Dermis microvascular lymphatic vessel endothelial cell (primary cell): Measurements from ENCODE around the gene JAKMIP1. TPM values are rescaled to one million over a fixed set of nuclear protein-coding genes. Genes with fewer than 3 reads are reported as not detected.

ENCODE experiments used
- DNase-seq, 2 donors: peaks; one replicate each; pipeline versions ENCODE4 v3.0.0 to v3.0.0-alpha.2; 2010; ENCODE audit warnings: low read depth in 2 of 2
- total RNA-seq: library from RNA; depleted of rRNA; stranded (reverse); fragments of >200 nt; gene quantifications from 2 replicates; pipeline ENCODE4 v1.2.1, GENCODE V29; 2014

JAKMIP1 gene
- total RNA-seq, 1 donor from 2014 or later: not detected

DNA sequence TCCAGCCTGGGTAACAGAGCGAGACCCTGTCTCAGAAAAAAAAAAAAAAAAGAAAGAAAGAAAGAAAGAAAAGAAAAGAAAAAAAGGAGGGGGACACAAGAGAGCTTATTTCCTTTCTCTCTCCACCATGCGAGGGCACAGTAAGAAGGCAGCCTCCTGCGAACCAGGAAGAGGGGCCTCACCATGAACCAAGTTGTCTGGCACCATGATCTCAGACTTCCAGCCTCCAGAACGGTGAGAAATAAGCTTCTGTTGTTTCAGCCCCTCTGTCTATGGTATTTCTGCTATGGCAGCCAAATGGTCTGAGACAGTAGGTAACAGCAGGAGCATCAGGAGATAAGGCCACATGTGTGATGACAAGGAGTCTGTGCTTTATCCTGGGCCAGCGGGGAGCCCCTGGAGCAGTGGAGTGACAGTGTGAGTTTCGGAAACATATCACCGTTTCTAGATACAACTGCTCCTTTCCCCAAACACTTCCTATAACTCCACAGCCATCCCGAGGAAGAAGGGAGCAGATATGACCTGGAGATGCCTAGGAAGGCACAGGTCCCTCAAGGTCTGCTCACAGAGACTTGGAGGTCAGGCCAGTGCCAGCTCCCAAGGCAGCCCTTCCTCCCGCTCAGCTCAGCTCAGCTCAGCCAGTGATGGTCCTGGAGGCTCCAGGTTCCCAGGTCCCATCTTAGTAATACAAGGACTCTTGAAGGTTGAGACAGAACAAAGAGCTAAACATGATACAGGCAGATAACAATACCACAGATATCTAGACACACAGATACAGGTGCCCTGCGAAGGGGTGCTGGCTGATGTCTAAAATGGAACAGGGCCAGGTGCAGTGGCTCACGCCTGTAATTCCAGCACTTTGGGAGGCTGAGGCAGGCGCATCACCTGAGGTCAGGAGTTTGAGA, 17.7 kb downstream of the JAKMIP1 start:
- DNase-seq: no peak

DNA sequence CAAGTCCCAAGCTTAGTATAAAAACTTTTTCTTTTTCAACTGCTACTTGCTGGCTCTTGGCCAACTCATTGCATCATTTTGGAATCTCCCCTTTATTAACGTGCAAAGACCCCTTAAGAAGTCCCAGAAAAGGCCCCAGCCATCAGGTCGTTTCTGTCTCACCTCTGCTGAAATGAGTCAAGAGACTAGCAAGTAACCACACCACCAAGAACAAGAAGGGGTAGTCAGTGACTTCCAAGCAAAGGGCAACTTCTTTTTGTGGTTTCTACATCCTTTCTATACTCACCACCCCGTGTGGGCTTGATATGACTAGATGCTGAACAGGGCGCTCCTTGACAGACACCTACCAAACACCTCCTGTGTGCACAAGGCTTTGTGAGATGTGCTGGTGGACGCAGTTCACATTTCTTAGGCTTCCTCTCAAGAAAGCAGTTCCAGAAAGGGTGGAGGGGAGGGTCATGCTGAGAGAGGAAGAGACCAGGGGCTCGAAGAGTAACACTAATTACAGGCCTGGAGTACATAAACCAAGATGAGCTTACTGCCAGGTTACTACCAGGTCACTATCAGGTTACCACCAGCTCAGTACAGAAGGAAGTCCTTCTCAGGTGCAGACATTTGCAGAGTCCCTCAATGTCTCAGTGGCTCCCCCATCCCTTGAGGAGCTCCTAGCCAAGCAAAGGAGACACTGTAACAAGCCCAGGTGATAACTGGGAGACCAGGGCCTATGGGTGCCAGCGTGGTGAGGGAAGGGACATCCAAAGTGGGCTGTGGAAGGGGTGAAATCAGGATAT, 19.3 kb downstream of the JAKMIP1 start:
- DNase-seq: no peak

DNA sequence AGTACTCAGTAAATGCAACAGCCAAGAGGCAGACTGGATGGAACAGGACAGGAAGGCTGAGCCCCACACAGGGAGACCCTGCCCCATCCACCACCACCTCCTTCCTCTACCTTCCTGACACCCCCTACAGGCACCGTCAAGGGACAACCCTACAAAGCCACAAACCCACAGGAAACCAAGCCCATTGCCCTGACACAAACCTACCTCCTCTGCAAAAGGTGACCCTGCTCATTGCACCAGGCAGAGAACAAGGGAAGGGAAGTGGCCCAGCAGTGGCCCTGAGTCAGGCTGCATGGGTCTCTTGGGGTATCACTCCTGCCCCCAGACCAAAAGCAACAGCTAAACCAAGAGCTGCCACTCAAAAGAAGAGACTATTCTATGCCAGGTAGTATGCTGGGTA, 21.0 kb downstream of the JAKMIP1 start:
- DNase-seq: no peak

DNA sequence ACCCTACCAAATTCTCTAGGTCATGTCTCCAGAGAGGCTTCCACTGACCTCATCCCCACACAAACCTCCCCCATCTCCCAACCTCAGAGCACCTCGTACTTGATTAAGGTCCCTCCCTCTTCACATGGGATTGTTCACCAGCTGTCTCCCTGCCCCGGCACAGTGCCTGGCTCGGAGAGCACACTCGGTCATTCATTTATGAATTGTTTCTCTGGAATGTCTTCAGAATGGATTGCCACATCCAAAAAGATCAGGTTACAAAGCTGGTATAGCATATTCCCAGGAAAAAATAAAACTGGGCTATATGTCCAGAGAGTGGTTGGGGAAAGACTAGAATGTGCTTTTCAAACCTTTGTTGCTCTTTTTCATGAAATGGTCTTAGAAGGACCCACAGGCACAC, 21.6 kb downstream of the JAKMIP1 start:
- no peak for DNase-seq

DNA sequence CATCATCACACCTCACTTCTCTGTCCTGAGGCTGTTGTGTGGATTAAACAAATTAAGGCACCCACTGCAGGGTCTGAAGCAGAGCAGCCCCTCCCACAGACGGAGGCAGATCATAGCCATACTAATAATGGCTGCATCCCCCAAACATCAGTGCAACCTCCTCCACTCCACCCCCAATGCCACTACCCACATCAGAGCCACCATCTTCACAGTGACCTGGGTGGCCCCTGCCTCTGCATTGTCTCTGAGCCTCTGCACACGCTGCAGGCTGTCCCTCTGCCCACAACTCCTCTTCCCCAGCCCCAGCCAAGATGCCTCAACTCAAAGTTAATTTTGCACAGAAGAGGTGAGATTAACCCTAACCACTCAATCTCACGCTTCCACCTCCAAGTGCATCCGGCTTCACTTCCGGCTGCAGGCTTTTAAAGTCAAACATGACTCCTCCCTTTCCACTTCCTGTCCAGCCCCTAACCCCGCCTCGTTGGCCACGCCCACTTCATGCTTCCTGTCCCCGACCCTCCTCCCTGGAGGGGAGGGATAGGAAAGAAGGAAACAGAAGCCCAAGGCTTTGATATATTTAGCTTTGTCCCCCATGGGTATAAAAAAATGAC, 22.7 kb downstream of the JAKMIP1 start:
- no peak for DNase-seq

DNA sequence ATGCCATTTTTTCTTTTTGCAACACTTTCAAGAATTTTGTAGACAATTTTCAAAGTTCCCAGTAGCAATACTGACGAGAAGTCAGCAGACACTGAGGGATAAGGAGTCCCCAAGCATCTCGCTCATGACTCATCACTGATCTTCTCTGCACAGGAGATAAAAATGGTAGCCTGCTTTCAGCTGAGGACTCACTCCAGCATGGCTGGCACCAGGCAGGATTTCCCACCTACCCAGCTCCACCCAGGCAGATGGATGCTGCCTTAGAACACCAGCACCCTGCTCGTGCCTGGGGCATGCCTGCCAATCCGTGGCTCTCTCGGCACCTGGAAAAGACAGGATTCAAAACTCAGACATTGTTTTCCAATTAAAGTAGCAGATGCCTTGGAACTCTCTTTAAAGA, 24.9 kb downstream of the JAKMIP1 start:
- DNase-seq: no peak

DNA sequence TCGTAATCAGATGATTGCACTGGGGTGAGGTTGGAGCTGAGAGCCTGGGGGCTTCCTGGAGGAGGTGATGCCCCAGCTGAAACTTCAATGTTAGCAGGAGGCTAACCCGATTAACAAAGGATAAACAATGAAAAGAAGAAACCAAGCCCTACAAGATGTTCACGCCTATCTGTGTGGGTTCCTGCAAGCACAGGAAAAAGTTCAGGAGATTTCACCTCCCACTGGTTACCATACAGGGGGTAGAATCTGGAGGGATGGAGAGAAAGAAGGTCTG, 27.5 kb downstream of the JAKMIP1 start:
- no peak for DNase-seq

DNA sequence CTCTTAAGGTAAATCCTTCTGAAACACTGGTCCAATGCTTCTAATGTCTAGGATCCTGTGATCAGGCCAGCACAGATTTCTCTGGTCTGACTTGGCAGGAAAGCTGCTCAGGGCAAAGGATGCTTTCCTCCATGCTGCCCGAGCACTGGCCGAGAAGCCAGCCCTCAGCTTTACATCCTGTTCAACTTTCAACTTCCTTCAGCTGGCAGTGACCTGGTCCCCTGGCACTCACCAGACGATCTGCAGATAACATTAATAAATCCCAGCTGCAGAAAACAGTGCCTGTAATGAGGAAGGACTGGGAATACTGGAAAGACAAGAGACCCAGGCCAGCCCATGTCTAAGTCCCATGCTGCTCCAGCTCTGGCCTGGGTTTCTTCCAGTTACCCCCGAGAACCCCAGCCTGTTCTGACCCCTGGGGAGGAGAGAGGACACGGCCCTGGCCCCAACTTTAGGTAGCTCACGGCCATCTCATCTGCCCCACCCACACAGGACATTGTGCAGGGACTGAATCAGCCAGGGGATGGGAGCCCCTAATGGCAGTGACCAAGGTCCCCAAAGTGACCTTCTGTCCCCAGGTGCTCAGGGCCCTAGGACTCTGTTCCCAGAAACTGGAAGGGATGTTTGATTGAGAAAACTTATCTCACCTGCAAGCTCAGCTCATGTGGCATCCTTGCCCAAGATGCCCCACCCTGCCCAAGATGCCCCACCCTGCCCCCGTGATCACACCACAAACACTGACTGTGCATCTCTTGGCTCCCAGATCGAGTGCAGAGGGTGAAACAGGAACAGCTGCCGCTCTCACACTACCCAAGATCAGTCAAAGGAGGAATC, 28.0 kb downstream of the JAKMIP1 start:
- no peak for DNase-seq

DNA sequence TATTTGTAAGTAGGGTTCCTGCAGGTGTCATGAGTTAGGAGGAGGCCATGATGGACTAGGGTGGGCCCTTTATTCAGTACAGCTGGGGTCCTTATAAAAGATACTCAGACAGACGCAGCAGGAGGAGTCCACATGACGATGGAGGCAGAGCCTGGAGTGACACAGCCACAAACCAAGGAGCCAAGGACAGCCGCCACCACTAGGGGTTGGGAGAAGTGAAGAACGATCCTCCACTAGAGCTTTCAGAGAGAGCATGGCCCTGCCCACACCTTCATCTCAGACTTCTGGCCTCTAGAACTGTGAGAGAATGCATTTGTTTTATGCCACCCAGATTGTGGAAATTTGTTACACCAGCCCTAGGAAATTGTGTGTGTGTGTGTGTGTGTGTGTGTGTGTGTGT, 31.1 kb downstream of the JAKMIP1 start:
- DNase-seq: no peak

DNA sequence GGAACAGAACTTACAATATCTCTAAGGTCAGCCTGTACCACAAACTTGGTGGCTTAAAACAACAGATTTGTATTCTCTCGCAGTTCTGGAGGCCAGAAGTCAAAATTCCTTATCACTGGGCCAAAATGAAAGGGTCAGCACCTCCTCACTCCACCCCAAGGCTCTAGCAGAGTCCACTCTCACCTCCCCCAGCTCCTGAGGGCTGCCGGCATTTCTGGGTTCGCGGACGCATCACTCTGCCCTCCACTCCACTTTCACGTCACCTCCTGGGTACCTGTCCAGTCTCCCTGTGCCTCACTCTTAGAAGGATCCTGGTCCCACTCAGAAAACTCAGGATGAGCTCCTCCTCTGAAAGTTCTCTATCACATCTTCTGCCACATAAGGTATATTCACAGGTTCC, 34.6 kb downstream of the JAKMIP1 start:
- DNase-seq: no peak

DNA sequence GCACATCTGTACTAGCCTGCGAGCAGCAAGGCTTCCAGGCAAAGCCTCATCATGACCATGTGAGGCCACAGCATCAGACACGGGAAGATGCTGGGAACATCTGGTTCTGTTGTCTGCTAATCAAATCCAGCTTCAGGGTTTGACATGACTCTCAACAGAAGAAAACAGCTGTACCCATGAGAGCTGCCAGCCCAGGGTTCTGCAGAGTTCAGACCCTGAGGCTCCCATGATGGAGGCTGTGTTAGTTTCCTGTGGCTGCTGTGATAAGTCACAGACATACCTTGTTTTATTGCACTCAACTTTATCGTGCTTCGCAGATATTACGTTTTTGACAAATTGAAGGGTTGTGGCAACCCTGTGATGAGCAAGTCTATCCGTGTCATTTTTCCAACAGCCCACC, 37.5 kb downstream of the JAKMIP1 start:
- DNase-seq: no peak

DNA sequence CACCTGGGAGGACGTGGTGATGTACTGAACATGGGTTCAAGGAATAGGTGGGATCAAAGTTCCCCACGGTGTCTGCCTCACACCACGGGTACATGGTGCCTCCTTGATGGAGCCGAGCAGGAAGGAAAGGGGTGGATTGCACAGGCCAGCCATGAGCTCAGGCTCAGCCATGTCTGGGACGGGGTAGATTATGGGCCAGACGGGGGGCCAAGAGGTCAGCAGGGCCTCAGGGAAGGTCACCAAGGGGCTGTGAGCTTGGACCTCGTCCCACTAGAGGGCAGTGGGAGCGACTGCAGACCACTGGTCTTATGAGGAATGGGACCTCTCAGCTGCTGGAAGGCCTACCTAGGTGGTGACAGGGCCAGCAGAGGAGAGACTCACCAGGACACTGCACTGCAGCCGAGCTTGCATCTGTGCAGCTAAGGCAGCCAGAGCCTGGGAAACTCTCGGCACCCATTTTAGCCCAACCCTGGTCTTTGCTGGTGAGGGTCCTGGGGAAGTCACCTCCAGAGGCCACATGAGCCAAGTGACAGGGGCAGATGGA, 38.4 kb downstream of the JAKMIP1 start:
- DNase-seq: no peak

DNA sequence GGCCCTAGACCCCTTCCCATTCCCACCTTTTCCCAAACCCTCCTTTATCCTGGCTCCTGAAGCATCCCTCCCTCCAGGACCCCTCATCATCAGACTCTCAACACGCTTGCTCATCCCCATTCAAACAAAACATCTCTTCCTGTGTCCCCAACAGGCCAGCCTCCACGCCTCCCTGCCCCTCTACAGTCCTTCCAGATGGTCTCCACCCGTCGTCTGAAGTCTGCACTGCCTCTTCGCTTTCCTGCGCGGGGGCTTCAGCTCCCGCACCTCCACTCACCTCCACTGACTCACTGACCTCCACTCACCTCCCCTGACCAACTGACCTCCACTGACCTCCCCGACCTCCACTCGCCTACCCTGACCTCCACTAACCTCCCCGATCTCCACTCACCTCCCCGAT, 39.8 kb downstream of the JAKMIP1 start:
- DNase-seq: no peak

DNA sequence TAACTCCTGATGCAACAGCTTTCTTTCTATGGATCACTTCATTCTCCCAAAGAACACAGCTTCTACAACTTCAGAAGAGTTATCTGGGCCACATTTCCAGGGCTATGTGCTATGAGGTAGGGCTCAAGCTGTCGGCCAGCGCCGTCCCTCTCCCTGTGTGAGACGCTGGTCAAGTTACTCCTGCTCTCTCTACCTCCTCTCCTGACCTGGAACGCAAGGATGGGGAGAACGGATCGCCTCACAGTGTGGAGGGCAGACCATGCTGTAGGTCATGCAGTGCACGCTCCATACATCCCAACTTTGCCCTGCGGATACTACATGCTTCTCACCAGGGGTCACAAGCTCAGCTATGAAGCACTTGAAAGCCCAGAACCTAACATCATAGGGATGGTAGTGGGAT, 42.4 kb downstream of the JAKMIP1 start:
- DNase-seq: no peak

DNA sequence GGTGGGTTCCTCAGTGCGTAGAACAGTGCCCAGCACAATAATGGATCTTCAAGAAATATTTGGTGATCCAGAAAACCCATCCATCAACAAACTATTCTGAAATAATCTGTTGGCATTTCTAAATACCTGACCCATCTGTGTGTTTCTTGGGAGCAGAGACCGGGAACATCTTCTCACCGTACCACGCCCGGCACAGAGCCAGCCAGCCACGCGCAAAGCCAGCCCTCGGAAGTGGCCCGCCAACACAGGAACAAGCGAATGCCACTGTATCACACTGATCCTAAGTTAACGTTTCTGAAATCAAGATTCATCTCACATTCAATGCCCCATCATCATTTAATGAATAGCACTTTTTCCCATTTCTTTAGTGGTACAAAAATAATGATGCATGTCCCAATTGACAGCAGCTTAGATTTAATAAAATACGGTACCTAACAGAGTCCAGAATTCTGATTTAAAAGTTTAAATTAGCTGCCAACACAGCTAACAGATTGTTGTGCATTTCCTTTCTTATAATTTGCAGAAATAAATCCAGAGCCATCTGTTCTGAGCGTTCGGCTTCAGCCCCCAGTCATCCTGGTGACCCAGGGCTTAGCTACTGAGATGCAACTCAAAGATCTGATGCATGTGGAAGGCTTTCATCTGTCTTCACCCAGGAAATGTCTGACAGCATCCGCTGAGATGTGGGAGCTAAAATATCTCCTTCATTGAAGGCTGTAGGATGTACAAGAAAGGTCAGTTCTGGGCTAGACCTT, 44.2 kb downstream of the JAKMIP1 start:
- DNase-seq: no peak

DNA sequence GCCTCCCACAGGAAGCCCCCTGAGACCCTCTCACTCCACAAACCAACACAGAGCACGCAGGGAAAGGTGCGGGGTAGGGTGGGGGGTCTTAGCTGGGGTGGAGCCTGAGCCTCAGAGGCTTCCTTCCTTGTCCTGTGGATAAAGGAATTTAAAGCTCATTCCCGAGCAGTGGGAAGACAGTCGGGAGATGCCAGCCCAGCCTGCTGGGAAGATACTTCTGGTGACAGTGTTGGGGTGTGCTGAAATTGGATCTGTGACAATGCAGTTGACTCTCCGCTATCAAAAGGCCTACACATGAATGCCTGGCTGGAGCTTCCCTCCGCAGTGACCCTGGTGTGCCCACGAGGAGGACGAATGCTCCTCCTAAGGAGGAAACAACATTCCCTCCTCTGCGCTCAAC, 45.5 kb downstream of the JAKMIP1 start:
- no peak for DNase-seq

DNA sequence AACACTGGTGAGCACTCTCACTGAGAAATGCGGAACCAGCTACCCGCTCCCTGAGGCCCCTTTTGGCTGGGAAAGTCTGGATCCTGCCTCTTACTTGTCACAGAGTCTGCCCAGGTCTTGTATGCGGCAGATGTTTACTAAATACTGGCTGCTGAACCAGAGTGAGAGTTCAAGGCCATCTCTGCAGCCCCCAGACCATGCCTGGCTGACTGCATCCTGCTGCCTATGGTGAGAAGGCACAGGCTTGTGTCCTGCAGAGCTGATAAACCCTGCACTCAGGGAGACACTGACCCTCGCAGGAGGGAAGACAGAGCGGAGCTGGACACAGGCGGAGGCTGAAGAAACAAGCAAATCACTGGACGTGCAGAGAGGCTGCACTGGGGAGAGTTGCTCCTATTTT, 46.5 kb downstream of the JAKMIP1 start:
- no peak for DNase-seq

DNA sequence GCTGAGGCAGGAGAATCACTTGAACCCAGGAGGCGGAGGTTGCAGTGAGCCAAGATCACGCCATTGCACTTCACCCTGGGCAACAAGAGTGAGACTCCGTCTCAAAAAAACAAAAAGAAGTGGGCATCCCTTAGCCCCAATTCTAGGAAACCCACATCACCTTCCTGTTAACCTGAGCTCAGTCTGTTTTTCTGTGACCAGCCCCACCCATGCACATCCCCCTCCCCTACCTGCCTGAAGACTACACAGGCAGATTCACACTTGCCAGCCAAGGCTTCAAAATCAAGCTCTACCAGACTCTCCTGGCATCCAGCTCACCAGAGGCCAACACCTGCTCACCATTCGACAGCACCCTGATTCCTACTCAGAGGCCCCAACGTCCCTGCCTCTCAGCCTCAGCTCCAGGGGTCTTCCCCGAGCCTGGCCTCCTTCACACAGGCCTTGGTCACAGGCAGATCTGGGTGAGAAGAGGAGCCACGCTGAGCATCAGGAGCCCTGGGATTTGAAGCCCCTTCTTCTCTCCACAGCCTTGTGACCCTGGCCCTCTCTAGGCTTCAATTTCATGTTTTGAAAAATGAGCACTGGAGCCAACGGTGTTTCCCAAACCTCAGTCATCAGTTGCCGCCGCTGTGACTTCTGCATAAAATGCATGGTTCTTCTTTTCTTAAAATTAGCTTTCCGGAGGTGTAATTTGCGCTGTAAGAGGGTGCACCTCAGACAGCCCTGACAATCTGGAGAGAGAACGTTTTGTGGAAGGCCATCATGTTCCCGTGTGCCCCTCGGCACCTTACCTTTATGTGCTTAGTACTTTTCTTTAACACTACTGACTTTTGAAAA, 47.3 kb downstream of the JAKMIP1 start:
- DNase-seq: no peak

DNA sequence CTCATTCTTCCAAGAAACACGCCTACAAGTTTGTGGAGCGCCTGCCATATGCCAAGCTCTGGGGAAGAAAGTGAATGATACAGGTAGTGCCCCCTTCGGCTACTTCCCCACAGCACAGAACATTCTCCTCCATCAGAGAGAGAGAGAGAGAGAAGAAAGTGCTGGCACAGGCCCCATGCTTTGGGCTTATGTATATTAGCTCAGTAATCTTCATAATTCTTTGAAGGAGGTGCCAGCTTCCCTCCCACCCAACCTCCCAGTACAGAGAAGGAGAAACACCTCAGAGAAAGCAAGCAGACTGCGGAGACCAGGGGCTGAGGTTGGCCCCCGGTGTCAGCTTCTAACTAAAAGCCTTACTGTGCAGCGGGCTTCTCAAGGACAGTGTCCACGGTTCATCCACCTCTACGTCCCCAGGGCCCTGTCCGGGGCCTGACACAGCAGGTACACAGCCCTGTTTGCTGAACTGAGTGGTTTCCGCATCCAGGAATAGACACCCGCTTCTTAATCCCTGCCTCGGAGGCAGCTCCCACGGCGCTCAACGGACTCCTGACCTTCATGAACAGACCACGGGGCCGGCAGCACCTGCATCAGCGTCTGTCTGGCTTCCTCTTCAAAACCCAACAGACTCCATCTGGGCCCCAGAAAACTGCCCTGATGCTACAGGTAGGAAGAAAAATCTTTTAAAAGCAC, 50.2 kb downstream of the JAKMIP1 start:
- DNase-seq: no peak
